NCI-H524 treated with DMSO at 0.1 percent for 48 hours (cell line): ENCODE results near the gene ATP11B.
"Not testable (repeated sequence)": the region's sequence is repeated elsewhere in the genome, so short reads cannot be mapped to it uniquely, and the experiment has no call there.

Source experiments
- DNase-seq: peaks from one replicate; lab custom pipeline; 2025; lab: John Stamatoyannopoulos, UW

ATP11B gene

DNA sequence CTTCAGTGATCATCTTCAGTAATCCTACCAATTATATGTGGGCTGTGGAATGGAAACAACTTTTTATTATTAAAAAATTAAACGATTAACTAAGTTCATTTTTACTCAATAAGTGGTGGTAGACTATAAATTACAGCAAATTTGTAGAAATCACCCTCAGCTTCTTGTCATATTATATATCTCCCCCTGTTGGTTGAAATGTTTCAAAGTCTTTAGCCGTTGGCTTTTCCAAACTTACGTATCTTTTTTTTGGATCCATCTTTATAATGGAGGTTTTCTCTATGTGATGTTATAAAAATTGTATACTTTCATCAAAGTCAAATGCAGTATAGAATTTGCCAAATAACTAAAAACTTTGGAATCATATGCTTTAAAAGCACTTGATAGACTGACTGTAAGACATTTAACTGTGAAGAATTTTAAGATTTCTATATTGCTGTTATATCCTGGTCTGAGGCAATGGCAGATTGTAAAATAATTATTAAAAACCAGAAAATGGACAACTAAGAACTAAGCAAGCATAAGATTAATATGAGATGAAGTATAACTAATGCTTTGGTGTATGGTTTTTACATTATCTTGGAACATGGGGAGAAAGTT, 44.7 kb downstream of the ATP11B start:
- DNase-seq = no peak

DNA sequence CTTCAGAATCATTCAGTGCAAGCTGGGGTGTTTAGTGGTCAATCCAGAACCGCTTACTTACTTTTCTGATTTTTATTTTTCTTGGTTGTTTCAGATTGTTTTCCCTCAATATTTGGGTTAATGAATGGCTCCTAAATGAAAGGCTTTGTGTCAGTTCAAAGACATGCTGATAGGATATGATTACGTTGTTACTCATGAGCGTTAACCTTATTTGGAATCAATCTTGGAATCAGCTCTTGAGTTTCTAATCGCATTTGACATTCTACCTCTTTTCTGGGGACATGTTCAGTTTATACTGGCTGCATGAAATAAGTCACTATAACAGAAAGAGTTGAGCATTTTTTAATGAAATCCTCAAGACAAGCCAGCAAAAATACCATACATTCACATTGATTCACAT, 50.2 kb downstream of the ATP11B start:
- DNase-seq = no peak

DNA sequence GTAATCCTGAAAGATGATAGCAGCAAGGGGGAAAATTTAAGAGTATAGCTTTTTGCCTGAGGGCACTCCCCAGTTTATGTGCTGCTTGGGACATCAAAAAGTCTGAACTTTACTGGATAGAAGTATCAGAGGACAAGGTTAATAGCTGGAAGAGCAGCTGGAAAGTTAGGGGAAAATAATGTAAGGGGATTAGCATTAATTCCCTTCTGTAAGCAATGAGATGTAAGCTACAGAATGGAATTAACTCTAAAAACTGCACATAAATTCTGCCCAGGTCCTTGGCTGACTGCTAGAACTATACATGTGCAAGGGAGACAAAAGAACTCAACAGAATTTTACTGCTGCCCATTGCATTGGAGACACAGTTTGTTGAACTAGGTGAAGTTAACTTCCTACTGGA, 55.6 kb downstream of the ATP11B start:
- no peak for DNase-seq

DNA sequence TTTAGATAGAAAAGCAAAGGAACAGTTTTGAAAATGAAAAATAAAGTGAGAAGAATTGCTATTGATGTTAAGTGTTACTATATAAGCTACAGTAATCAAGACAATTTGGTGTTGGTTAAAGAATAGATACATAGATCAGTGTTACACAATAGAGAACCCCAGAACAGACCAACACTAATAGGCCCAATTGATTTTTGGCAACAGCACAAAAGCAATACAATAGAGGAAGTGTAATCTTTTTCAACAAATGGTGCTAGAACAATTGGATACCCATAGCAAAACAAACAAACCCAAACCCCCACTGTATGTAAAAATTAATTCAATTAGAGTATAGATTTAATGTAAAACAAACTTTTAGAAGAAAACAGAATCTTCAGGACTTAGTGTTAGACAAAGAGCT, 61.8 kb downstream of the ATP11B start:
- no peak for DNase-seq

DNA sequence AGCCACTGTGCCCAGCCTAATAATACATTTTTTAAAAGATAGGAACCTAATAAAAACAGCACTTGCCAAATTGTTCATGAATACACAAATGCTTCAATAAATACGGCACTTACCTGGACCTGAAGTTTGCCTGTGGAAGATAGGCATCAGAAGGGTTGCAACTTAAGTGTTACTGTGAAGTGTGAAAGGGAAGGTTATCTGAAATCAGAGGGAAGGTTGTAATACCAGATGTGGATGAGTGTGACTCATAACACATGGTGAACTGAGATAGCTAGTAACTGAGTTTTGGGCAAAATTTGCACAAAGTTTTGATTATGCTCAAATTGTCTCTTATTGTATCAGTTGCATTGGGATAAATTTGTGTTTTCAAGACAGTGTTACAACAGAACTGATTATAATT, 68.0 kb downstream of the ATP11B start:
- no peak for DNase-seq

DNA sequence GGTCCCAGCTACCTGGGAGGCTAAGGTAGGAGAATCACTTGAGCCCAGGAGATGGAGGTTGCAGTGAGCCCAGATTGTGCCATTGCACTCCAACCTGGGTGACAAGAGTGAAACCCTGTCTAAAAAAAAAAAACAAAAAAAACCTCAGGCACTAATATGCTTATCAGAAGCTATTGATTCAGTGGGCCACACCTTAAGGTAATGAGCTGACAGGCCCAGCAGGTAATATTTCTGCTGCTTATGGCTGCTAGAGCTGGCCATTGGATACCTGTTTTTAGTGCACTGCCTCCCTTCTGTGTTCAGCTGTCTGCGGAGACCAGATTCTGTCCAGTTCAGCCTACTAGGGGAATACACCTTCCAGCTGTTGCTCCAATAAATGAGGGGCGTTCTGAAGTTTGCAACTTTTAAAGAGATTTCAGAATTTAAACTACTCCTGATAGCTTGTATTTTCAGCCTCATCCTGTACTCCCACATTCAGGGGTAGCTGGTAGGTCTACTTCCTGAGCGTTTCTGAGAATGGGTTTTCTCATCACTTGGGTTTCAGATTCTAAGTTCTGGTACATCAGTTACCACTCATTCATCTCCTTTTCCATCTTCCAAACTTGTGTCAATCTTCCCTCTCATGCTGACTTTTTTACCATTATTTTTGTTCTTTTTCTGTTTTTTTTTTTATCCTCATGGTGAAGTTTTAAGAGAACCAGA, 69.0 kb downstream of the ATP11B start:
- no peak for DNase-seq

DNA sequence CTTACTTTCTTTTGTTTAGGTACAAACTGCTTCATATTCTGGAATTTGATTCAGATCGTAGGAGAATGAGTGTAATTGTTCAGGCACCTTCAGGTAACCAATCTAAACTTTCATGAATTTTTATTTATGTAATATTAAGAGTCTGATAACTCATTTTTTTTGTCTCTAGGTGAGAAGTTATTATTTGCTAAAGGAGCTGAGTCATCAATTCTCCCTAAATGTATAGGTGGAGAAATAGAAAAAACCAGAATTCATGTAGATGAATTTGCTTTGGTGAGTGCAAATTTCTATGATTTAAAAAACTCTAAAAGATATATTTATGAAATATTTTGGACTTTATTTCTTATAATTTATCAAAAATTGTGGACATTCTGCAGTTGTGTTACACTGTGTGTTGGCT, 75.8 kb downstream of the ATP11B start:
- no peak for DNase-seq

DNA sequence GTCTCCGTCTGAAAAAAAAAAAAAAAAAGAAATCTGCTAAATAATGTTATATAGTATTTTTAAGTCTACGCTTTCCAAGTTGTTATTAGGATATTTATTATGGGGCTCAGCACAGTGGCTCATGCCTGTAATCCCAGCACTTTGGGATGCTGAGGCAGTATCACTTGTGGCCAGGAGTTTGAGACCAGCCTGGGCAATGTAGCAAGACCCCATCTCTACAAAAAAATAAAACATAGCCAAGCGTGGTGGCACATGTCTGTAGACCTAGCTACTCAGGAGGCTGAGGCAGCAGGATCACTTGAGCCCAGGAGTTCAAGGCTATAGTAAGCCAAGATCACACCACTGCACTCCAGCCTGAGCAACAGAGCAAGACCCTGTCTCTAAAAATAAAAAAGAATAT, 77.6 kb downstream of the ATP11B start:
- not testable (repeated sequence) for DNase-seq

DNA sequence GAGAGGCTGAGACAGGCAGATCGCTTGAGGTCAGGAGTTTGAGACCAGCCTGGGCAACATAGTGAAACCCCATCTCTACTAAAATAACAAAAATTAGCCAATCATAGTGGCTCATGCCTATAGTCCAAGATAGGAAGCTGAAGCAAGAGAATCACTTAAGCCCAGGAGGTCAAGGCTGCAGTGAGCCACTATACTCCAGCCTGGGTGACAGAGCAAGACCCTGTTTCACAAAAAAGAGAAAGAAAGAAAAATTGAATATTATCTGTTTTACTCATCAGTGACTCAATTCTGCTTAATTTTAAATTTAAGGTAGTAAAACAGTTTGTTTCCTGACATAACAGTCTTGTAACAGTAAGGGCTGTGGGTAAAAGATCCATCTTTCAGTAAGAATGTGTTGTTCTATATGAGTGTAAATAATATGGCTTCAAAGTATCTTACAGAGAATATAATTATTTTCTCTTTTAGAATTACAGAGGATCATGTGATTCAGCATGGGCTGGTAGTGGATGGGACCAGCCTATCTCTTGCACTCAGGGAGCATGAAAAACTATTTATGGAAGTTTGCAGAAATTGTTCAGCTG, 85.8 kb downstream of the ATP11B start:
- no peak for DNase-seq

DNA sequence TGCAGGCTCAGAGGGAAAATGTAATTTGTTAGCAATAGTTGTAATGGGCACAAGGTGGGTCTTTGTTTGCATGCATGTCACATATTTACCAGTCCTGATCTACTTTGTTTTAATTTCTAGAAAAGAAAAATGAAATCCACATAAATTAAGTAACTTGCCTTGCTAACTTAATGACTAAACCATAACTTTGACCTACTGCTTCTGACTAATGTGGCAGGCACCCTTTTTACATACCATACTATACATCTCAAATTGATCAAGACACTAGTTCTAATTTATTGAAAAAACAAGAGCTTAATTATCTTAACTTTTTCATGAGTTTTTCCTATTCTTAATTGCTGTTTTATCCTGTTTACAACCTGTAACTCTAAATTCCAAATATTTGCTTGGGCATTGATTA, 93.2 kb downstream of the ATP11B start:
- DNase-seq = no peak

DNA sequence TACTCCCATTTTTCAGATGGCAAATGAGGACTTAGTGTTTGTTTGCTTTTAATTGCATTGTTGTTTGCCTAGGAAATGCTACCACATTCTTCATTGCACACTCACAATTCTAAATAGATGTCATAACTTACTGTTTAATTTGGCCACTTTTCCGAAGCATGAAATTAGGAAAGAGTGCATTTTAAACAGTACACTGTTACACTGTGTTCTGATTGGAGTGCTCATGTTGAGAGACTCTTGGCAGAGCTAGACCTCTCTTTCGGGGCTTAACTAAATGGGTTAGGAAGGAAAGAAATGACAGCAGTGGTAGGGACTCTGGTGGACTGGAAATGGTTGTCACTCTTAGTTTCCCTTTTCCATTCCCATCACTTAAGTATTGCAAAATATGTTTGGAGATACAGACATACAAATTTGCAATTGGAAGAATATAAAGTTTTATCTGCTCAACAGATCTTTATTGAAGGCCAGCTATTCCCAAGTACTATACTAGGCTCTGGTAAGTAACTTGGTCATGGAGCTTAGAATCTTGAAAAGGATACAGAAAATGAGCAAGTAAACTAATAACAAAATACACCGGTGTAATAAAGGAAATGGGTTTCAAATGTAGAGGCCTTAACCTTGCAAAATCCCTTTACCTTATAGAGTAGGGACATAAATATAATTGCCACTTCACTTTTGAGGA, 96.8 kb downstream of the ATP11B start:
- DNase-seq = no peak

DNA sequence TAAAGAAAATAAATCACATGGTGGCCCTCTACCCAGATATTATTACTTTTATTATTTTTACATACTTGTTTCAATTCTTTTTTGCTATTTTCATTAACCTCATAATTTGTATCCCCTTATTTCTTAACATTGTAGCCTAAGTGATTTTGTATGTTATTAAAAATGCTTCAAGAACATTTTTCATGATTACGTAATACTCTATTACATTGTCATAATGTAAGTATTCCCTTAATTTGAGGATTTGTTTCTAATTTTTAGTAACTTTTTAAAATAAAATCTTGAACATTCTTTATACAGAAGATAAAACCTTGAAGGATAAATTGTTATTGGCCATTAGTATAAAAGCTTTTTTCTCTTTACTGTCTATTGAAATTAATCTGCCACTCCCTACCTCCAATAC, 98.1 kb downstream of the ATP11B start:
- no peak for DNase-seq

DNA sequence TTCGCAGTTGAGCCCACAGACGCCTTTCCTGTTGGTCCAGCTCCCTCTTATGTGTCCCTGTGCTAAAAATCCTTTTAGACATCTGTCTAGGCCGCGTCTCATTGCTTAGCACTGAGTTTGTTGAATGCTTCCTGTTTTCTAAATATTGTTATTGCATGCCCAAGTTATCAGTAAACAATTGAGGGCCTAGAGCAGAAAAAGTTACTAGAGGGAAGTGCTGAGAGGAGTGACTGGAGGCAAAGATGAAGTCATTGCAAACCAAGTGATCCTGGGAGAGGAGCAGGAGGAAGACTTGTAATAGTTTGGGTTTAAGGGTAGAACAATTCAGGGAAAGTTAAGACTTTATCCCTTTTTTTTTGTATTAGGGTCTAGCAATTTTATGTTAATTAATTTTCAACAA, 98.9 kb downstream of the ATP11B start:
- DNase-seq = no peak

DNA sequence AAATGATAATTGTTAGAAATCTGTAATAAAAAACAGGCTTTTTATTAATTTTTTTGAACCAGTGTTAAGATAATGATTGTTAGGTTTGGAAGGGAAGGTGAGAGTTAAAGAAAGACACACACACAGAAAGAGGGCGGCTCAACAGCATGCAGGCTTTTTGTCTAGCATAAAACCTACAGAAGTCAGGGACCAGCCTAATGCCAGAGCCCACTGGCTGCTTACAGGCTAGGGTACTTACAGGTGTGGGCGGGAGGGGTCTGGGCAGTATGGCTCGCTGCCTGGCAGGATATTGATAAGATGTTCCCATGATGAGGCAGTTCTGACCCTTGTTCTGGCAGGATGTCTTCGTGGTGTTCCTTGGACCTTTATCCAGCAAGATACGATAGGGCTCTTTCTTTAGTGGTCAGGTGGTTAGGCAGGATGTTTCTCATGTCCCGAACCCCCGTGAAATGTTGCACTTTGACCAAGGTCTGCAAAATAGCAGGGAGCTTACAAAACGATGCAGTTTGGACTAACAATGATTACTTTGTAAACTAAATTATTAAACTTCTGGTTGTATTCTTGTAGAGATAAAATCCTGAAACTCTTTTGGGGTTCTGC, 102.3 kb downstream of the ATP11B start:
- DNase-seq = no peak

DNA sequence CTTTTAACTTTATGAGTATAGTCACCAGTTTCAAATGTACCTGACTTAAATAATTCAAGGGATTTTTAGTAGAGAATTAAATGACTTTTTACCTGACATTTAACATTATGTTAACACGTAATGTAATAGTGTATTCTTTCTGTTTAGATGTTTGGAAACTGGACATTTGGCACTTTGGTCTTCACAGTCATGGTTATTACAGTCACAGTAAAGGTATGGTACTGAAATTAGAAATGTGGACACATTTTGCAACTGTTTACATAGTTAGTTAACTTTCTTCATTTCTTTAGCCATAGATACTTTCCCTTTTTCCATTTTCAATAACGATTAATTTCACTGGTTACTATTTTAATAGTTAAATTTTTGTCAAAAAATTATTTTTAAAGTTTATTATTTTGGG, 103.2 kb downstream of the ATP11B start:
- DNase-seq = no peak

DNA sequence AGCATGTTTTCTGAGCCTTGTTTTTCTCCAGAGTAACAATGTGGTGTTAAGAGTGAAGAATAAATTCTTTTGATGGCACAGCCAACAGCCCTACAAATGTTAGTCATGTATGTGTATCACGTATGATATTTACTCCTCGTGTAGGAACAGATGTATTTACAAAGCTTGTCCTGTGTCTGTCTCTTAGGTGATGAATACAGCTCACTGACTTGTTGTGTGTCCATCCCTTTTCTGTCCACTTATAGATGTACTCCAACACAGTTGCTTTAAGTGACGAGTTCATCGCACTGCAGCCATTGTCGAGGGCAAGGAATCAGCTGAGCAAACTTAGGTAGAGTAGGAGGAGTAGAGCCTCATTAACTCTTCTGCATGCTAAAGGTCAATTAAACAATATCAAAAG, 108.9 kb downstream of the ATP11B start:
- DNase-seq = no peak

DNA sequence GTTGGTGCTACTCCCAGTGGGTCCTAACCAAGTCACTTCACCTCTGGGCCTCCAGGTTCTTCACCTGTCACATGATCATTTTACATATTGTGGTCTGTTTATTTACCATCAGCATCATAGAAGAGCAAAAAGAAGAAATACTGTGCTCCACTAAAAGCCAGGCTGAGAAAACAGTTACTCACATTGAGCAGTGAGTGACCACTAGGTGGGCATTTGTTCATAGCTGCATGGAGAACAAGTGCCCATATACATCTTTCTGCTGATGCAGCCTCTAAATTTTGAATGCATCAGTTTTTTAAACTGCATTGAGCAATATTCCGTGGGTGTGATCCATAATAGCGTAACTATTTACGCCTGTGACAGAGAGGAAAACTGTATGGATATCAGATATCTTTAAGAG, 110.9 kb downstream of the ATP11B start:
- DNase-seq = no peak

DNA sequence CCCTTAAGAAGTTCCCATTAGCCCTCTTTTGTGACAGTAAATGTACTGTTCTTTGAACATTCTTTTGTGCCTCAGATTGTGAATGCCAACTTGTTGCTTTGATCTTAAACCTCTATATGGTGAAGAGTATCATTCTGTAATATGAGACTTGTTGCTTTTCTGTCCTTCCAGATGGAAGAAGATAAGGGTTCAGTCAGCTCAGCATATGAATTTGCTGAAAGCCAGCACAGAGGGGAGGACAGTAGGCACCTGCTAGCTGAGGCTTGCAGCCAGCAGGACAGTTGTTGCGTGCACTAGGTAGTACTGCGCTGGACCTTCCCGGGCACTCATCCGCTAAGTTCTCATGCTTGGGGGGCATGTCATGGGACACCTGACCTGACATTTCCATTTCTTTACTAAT, 112.3 kb downstream of the ATP11B start:
- DNase-seq = no peak

DNA sequence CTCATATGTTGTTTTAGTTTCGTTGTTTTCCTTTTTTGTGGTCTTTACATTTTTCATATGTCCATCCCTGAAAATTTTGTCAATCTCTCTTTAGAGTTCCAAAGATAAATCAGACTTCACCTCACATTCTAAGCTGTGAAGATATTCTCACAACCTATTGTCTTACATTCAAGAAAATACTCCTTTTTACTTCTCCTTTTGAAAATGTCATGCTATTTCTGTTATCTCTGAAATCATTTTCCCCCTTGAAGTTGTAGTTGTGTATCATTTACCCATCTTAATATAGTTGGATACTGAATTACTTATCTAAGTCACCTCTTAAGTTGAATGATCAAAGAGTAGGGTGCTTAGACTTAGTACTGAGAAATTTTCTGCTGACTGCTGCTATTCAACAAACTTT, 112.7 kb downstream of the ATP11B start:
- DNase-seq = no peak

DNA sequence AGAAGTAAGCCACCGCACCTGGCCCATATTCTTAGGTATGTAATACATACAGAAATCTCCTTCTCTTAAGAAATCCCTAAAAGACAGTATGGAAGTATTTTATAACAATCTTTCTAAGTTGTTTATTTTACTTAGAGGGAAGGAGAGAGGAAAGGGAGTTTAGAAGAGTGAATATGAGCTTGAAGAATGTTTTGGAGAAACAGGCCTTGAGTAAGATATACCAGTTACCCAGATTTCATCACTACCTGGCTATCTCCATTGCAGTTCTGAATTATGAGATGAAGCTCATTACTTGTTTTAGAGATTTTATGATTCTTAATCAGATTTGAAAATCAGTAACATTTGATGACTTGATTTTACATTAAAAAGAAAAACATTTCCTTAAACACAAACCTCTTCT, 115.2 kb downstream of the ATP11B start:
- DNase-seq = no peak

DNA sequence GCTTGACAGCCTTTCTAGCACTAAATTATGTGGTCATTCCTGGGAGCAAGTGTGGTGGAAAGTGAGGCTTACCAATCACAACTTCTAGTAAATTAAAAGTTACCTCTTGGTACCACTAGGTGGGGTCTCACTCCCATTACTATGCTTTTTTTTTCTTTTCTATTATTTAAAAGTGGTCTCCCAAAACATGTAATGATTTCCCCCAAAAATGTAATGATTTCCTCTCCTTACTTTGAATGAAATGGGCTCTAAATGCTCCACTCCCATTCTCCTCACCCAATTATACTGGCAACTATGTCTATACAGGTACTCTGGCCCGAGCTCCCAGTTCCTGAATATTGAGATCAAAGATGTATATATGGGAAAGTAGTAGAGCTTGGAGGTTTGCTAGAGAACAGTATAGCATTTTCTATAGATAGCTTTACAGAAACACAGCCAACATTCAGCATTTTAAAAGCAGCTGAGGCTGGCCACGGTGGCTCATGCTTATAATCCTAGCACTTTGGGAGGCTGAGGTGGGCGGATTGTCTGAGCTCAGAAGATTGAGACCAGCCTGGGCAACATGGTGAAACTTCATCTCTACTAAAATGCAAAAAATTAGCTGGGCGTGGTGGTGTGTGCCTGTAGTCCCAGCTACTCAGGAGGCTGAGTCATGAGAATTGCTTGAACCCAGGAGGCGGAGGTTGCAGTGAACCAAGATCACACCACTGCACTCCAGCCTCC, 116.2 kb downstream of the ATP11B start:
- DNase-seq = no peak
